ENCODE data around the gene PSMD9. TPM values are rescaled to one million over a fixed set of nuclear protein-coding genes. Genes with fewer than 3 reads are reported as not detected.
"Not testable (repeated sequence)": the region's sequence is repeated elsewhere in the genome, so short reads cannot be mapped to it uniquely, and the experiment has no call there.

PSMD9 gene, protein sequence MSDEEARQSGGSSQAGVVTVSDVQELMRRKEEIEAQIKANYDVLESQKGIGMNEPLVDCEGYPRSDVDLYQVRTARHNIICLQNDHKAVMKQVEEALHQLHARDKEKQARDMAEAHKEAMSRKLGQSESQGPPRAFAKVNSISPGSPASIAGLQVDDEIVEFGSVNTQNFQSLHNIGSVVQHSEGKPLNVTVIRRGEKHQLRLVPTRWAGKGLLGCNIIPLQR
- total RNA-seq (10 to 100 TPM; 35.1 to 41.4 TPM), polyA plus RNA-seq (10 to 100 TPM; 88.4 to 90.5 (median 89.4) TPM), total RNA-seq (5.5 to 9.7 (median 8.2) reads per million in 6 experiments)

GRCh38 chr12:121888478-121889273 is at the start of gene PSMD9:
TSS of gene PSMD9 (plus strand) at chr12:121888790. CDS start at chr12:121888857, 67 bp downstream.
- H3K4me3 Mint-ChIP-seq, result peak within 1 kb of the TSS; percentile 96 to 100 (median 98)
- H3K27ac Mint-ChIP-seq, result peak within 1 kb of the TSS; percentile 94 to 100 (median 99)
- ATAC-seq (peak; percentile 93), DNase-seq (peak; percentile 95 to 99 (median 98))
- H3K27me3 Mint-ChIP-seq, result peaks cover 0 to 3% (median 0%) of the 10 kb centered on the region in 5 donors
- POLR2A ChIA-PET, result interaction anchor here (0.5 to 3.1 kb wide), 18 partner anchors 9 to 1228 kb away, joined by 3 to 49 read pairs (median 4); partner anchors contain the start of genes CFAP251, DIABLO, RHOF and SETD1B
- peaks cover 14 to 43% (median 35%) of the 10 kb centered on the region in 4 donors for H3K4me1 Mint-ChIP-seq
- peaks cover 0 to 3% (median 0%) of the 10 kb centered on the region in 9 donors for H3K9me3 Mint-ChIP-seq
- H3K36me3 Mint-ChIP-seq, result peaks cover 0 to 15% (median 2%) of the 10 kb centered on the region in 3 donors

DNA sequence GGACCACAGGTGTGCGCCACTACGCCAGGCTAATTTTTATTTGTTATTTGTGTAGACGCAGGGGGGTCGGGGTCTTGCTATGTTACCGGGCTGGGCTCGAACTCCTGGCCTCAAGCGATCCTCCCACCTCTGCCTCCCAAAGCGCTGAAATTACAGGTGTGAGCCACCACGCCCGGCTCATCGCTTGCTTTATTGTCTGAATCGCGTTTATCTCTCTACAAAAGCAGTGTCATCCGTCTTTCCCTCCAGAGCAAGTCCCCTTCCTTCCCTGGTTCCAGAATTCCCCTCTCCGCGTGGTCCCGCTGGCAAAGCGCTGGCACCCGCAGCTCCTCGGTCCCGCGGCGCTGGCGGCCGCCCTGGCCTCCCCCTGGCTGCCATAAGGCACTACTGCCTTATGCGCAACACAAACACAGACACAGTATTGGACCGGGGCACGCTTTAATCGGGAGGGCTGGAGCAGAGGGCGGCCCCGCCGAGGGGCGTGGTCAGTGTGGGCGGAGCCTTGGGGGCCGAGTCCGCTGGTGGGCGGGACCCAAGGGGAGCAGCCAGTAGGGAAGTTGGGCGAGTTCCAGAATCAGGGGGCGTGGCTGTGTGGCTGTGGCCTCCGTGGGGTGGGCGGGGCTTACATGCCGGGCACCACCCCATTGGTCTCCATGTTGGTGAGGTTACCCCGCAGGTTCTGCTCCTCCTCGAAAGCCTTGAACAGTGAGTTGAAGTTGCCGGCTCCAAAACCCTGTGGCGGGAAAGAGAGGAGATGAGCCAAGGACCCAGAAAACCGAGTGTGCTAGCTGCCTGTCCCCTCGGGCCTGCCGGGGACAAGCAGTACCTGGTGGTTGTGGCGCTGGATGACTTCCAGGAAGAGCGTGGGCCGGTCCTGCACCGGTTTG is 49.2 kb upstream of the PSMD9 start:
- Mint-ChIP-seq H3K9me3 (no peaks in the 10 kb centered on the region), H3K27me3 (no peaks in the 10 kb centered on the region), H3K27ac (peak overlapping the region; percentile 85 to 96 (median 94)), H3K4me3 (peak overlapping the region; percentile 96 to 100 (median 97)), H3K36me3 (no peaks in the 10 kb centered on the region), H3K4me1 (peaks cover 5 to 23% (median 19%) of the 10 kb centered on the region in 4 donors)
- DNase-seq (peak; percentile 98 to 100 (median 100)), ATAC-seq (peak; percentile 96)
- POLR2A ChIA-PET, result interaction anchor here (0.6 to 3.8 kb wide), 13 partner anchors 12 to 1559 kb away, joined by 3 to 22 read pairs (median 4); partner anchors contain the start of gene TMEM120B

- peak in 1 of 2 donors; percentile 1 for ATAC-seq
- Mint-ChIP-seq H3K4me1 (peaks cover 5 to 23% (median 19%) of the 10 kb centered on the region in 4 donors), H3K27me3 (no peaks in the 10 kb centered on the region), H3K36me3 (no peaks in the 10 kb centered on the region), H3K27ac (peak overlapping the region; percentile 85 to 96 (median 94)), H3K4me3 (peak overlapping the region; percentile 96 to 100 (median 97)), H3K9me3 (no peaks in the 10 kb centered on the region)
- POLR2A ChIA-PET, result interaction anchor here (0.6 to 3.8 kb wide), 10 partner anchors 29 to 1560 kb away, joined by 3 to 22 read pairs (median 4); partner anchors contain the start of gene TMEM120B
- no peak for DNase-seq
Observed at GRCh38 chr12:121839993-121840761, 48.4 kb upstream of the PSMD9 start.

- H3K36me3 Mint-ChIP-seq, result no peaks in the 10 kb centered on the region
Observed at GRCh38 chr12:121843236-121843982, 45.2 kb upstream of the PSMD9 start.

GRCh38 chr12:121845701-121846100 is 42.9 kb upstream of the PSMD9 start:
- no peak for ATAC-seq
- Mint-ChIP-seq H3K4me1 (peaks cover 0 to 7% (median 6%) of the 10 kb centered on the region in 4 donors), H3K36me3 (no peaks in the 10 kb centered on the region), H3K27ac (peak overlapping the region in 1 of 10 donors; percentile 33), H3K4me3 (no peak overlapping the region), H3K27me3 (no peaks in the 10 kb centered on the region), H3K9me3 (no peaks in the 10 kb centered on the region)
- no peak for DNase-seq
- POLR2A ChIA-PET, result no interaction called here

More at GRCh38 chr12:121843236-121843982, 45.2 kb upstream of the PSMD9 start:
- Mint-ChIP-seq H3K4me3 (peak overlapping the region in 2 of 10 donors; percentile 6 to 74), H3K27me3 (no peaks in the 10 kb centered on the region), H3K27ac (peak overlapping the region in 3 of 10 donors; percentile 9 to 44 (median 41)), H3K4me1 (peaks cover 2 to 23% (median 20%) of the 10 kb centered on the region in 4 donors), H3K9me3 (no peaks in the 10 kb centered on the region)
- ATAC-seq (no peak), DNase-seq (no peak)
- POLR2A ChIA-PET, result interaction anchor here (0.6 to 1.0 kb wide), 2 partner anchors 39 to 43 kb away, joined by 3 to 5 read pairs; partner anchors contain the start of gene SETD1B

DNA sequence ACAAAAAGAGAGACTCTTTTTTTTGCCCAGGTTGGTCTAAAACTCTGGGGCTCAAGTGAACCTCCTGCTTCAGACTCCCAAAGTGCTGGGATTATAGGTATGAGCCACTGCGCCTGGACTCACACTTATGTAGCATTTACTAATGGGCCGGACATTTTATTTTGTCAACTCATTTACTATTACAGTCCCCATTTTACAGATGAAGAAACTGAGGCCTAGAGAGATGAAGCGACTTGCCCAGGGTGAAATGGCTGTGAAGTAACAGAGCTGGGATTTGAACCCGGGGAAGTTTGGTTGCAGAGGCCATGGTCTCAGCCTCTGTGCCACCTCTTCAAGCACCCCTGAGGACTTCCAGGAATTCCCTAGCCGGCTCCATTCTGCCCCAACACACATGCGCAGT is 39.4 kb upstream of the PSMD9 start:
- ATAC-seq (no peak), DNase-seq (no peak)
- Mint-ChIP-seq H3K9me3 (no peaks in the 10 kb centered on the region), H3K27ac (no peak overlapping the region), H3K27me3 (no peaks in the 10 kb centered on the region), H3K36me3 (no peaks in the 10 kb centered on the region), H3K4me3 (no peak overlapping the region), H3K4me1 (peaks cover 0 to 2% (median 0%) of the 10 kb centered on the region in 4 donors)
- POLR2A ChIA-PET, result no interaction called here

- POLR2A ChIA-PET, result no interaction called here
- no peak overlapping the region for H3K27ac Mint-ChIP-seq
- peaks cover 0 to 2% (median 0%) of the 10 kb centered on the region in 4 donors for H3K4me1 Mint-ChIP-seq
- no peak for ATAC-seq
- no peaks in the 10 kb centered on the region for H3K27me3 Mint-ChIP-seq
- H3K36me3 Mint-ChIP-seq, result no peaks in the 10 kb centered on the region
- H3K9me3 Mint-ChIP-seq, result no peaks in the 10 kb centered on the region
- DNase-seq, result no peak
- no peak overlapping the region for H3K4me3 Mint-ChIP-seq
Observed at GRCh38 chr12:121849665-121850064, 38.9 kb upstream of the PSMD9 start.

- H3K4me3 Mint-ChIP-seq, ATAC-seq, H3K4me1 Mint-ChIP-seq, H3K9me3 Mint-ChIP-seq, H3K27me3 Mint-ChIP-seq, DNase-seq, H3K27ac Mint-ChIP-seq, H3K36me3 Mint-ChIP-seq: not testable (repeated sequence)
- POLR2A ChIA-PET, result interaction anchor here (0.6 to 0.7 kb wide), 3 partner anchors 10 to 149 kb away, joined by 5 to 8 read pairs (median 7); no protein-coding TSS in a partner anchor
Observed at GRCh38 chr12:121852392-121852791, 36.2 kb upstream of the PSMD9 start.

- H3K36me3 Mint-ChIP-seq, result peaks cover 0 to 4% (median 0%) of the 10 kb centered on the region in 3 donors
- no peak overlapping the region for H3K4me3 Mint-ChIP-seq
- H3K27ac Mint-ChIP-seq, result no peak overlapping the region
- POLR2A ChIA-PET, result no interaction called here
- no peaks in the 10 kb centered on the region for H3K27me3 Mint-ChIP-seq
- H3K9me3 Mint-ChIP-seq, result no peaks in the 10 kb centered on the region
- DNase-seq (no peak), ATAC-seq (no peak)
- H3K4me1 Mint-ChIP-seq, result peaks cover 0 to 5% (median 0%) of the 10 kb centered on the region in 4 donors
Observed at GRCh38 chr12:121857322-121858246, 31.0 kb upstream of the PSMD9 start.

DNA sequence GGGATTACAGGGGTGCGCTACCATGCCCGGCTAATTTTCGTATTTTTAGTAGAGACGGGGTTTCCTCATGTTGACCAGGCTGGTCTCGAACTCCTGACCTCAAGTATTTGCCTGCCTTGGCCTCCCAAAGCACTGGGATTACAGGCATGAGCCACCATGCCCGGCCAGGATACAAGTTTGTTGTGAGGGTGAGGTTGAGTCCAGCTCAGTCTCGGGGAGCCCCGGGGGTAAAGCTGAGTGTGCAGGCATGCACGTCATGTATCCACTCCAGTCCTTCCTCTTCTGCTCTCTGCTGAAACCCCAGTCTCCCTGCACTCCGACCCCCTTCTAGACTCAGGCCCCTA is 30.3 kb upstream of the PSMD9 start:
- Mint-ChIP-seq H3K36me3 (peaks cover 0 to 4% (median 0%) of the 10 kb centered on the region in 3 donors), H3K4me1 (peaks cover 0 to 5% (median 0%) of the 10 kb centered on the region in 4 donors), H3K27me3 (no peaks in the 10 kb centered on the region), H3K9me3 (no peaks in the 10 kb centered on the region), H3K27ac (no peak overlapping the region), H3K4me3 (no peak overlapping the region)
- DNase-seq (no peak), ATAC-seq (no peak)
- POLR2A ChIA-PET, result interaction anchor here (0.6 kb wide), 1 partner anchor 586 kb away, joined by 6 read pairs; no protein-coding TSS in a partner anchor

Data from naive thymus-derived CD8-positive, alpha-beta T cell (primary cell).